ENCODE measurements around the gene NUMB.

NUMB gene

GRCh38 chr14:73305499-73305898, 152.8 kb downstream of the NUMB start:
- no peak overlapping the region for H3K4me3 ChIP-seq (ENCODE audit: low read depth, low read length)
- no peaks in the 10 kb centered on the region for H3K36me3 ChIP-seq (ENCODE audit: control insufficient read depth, insufficient read depth, low read length)
- no peaks in the 10 kb centered on the region for H3K9me3 ChIP-seq (ENCODE audit: control insufficient read depth, insufficient read depth, low read length)
- no peaks in the 10 kb centered on the region for H3K4me1 ChIP-seq (ENCODE audit: control insufficient read depth, insufficient read depth, low read length)
- no peaks in the 10 kb centered on the region for H3K27me3 ChIP-seq (ENCODE audit: control insufficient read depth, insufficient read depth, low read length)
- H3K9ac ChIP-seq (ENCODE audit: low read depth, low read length): no peak overlapping the region

GRCh38 chr14:73295198-73295796, 163.0 kb downstream of the NUMB start:
- H3K4me1 ChIP-seq (ENCODE audit: control insufficient read depth, insufficient read depth, low read length): peaks cover 4% of the 10 kb centered on the region
- no peaks in the 10 kb centered on the region for H3K9me3 ChIP-seq (ENCODE audit: control insufficient read depth, insufficient read depth, low read length)
- H3K36me3 ChIP-seq (ENCODE audit: control insufficient read depth, insufficient read depth, low read length): no peaks in the 10 kb centered on the region
- no peak overlapping the region for H3K9ac ChIP-seq (ENCODE audit: low read depth, low read length)
- no peak overlapping the region for H3K4me3 ChIP-seq (ENCODE audit: low read depth, low read length)
- no peaks in the 10 kb centered on the region for H3K27me3 ChIP-seq (ENCODE audit: control insufficient read depth, insufficient read depth, low read length)

- H3K9me3 ChIP-seq (ENCODE audit: control insufficient read depth, insufficient read depth, low read length): no peaks in the 10 kb centered on the region
- no peak overlapping the region for H3K9ac ChIP-seq (ENCODE audit: low read depth, low read length)
- H3K4me1 ChIP-seq (ENCODE audit: control insufficient read depth, insufficient read depth, low read length): peaks cover 11% of the 10 kb centered on the region
- no peaks in the 10 kb centered on the region for H3K27me3 ChIP-seq (ENCODE audit: control insufficient read depth, insufficient read depth, low read length)
- no peaks in the 10 kb centered on the region for H3K36me3 ChIP-seq (ENCODE audit: control insufficient read depth, insufficient read depth, low read length)
- H3K4me3 ChIP-seq (ENCODE audit: low read depth, low read length): no peak overlapping the region
These were observed 164.3 kb downstream of the NUMB start for GRCh38 chr14:73293782-73294781.

- H3K4me1 ChIP-seq (ENCODE audit: control insufficient read depth, insufficient read depth, low read length): peaks cover 16% of the 10 kb centered on the region
- H3K9me3 ChIP-seq (ENCODE audit: control insufficient read depth, insufficient read depth, low read length): no peaks in the 10 kb centered on the region
- no peak overlapping the region for H3K9ac ChIP-seq (ENCODE audit: low read depth, low read length)
- H3K27me3 ChIP-seq (ENCODE audit: control insufficient read depth, insufficient read depth, low read length): no peaks in the 10 kb centered on the region
- H3K4me3 ChIP-seq (ENCODE audit: low read depth, low read length): no peak overlapping the region
- H3K36me3 ChIP-seq (ENCODE audit: control insufficient read depth, insufficient read depth, low read length): no peaks in the 10 kb centered on the region
These were observed 168.1 kb downstream of the NUMB start for GRCh38 chr14:73290279-73290678.

- Histone ChIP-seq H3K9me3 (ENCODE audit: control insufficient read depth, insufficient read depth, low read length) (no peaks in the 10 kb centered on the region), H3K36me3 (ENCODE audit: control insufficient read depth, insufficient read depth, low read length) (no peaks in the 10 kb centered on the region), H3K27me3 (ENCODE audit: control insufficient read depth, insufficient read depth, low read length) (no peaks in the 10 kb centered on the region), H3K4me1 (ENCODE audit: control insufficient read depth, insufficient read depth, low read length) (peaks cover 16% of the 10 kb centered on the region), H3K4me3 (ENCODE audit: low read depth, low read length) (no peak overlapping the region), H3K9ac (ENCODE audit: low read depth, low read length) (no peak overlapping the region)
These were observed 168.6 kb downstream of the NUMB start for GRCh38 chr14:73289729-73290128.

GRCh38 chr14:73289308-73289707, 169.0 kb downstream of the NUMB start:
- Histone ChIP-seq H3K9me3 (ENCODE audit: control insufficient read depth, insufficient read depth, low read length) (no peaks in the 10 kb centered on the region), H3K4me1 (ENCODE audit: control insufficient read depth, insufficient read depth, low read length) (peaks cover 19% of the 10 kb centered on the region), H3K36me3 (ENCODE audit: control insufficient read depth, insufficient read depth, low read length) (no peaks in the 10 kb centered on the region), H3K9ac (ENCODE audit: low read depth, low read length) (no peak overlapping the region), H3K4me3 (ENCODE audit: low read depth, low read length) (no peak overlapping the region), H3K27me3 (ENCODE audit: control insufficient read depth, insufficient read depth, low read length) (no peaks in the 10 kb centered on the region)

GRCh38 chr14:73287071-73287470, 171.3 kb downstream of the NUMB start:
- H3K36me3 ChIP-seq (ENCODE audit: control insufficient read depth, insufficient read depth, low read length): peaks cover 4% of the 10 kb centered on the region
- no peaks in the 10 kb centered on the region for H3K9me3 ChIP-seq (ENCODE audit: control insufficient read depth, insufficient read depth, low read length)
- no peak overlapping the region for H3K9ac ChIP-seq (ENCODE audit: low read depth, low read length)
- peaks cover 29% of the 10 kb centered on the region for H3K4me1 ChIP-seq (ENCODE audit: control insufficient read depth, insufficient read depth, low read length)
- H3K27me3 ChIP-seq (ENCODE audit: control insufficient read depth, insufficient read depth, low read length): no peaks in the 10 kb centered on the region
- H3K4me3 ChIP-seq (ENCODE audit: low read depth, low read length): no peak overlapping the region

GRCh38 chr14:73286598-73286997, 171.7 kb downstream of the NUMB start:
- Histone ChIP-seq H3K4me1 (ENCODE audit: control insufficient read depth, insufficient read depth, low read length) (peaks cover 29% of the 10 kb centered on the region), H3K27me3 (ENCODE audit: control insufficient read depth, insufficient read depth, low read length) (no peaks in the 10 kb centered on the region), H3K4me3 (ENCODE audit: low read depth, low read length) (no peak overlapping the region), H3K9ac (ENCODE audit: low read depth, low read length) (no peak overlapping the region), H3K36me3 (ENCODE audit: control insufficient read depth, insufficient read depth, low read length) (peaks cover 6% of the 10 kb centered on the region), H3K9me3 (ENCODE audit: control insufficient read depth, insufficient read depth, low read length) (no peaks in the 10 kb centered on the region)

GRCh38 chr14:73285979-73286378, 172.4 kb downstream of the NUMB start:
- Histone ChIP-seq H3K36me3 (ENCODE audit: control insufficient read depth, insufficient read depth, low read length) (peaks cover 6% of the 10 kb centered on the region), H3K27me3 (ENCODE audit: control insufficient read depth, insufficient read depth, low read length) (no peaks in the 10 kb centered on the region), H3K4me1 (ENCODE audit: control insufficient read depth, insufficient read depth, low read length) (peaks cover 29% of the 10 kb centered on the region), H3K9me3 (ENCODE audit: control insufficient read depth, insufficient read depth, low read length) (no peaks in the 10 kb centered on the region), H3K4me3 (ENCODE audit: low read depth, low read length) (no peak overlapping the region), H3K9ac (ENCODE audit: low read depth, low read length) (no peak overlapping the region)

GRCh38 chr14:73283608-73284379, 174.6 kb downstream of the NUMB start:
- no peak overlapping the region for H3K9ac ChIP-seq (ENCODE audit: low read depth, low read length)
- no peaks in the 10 kb centered on the region for H3K9me3 ChIP-seq (ENCODE audit: control insufficient read depth, insufficient read depth, low read length)
- H3K27me3 ChIP-seq (ENCODE audit: control insufficient read depth, insufficient read depth, low read length): no peaks in the 10 kb centered on the region
- H3K4me3 ChIP-seq (ENCODE audit: low read depth, low read length): no peak overlapping the region
- H3K36me3 ChIP-seq (ENCODE audit: control insufficient read depth, insufficient read depth, low read length): peaks cover 6% of the 10 kb centered on the region
- H3K4me1 ChIP-seq (ENCODE audit: control insufficient read depth, insufficient read depth, low read length): peaks cover 15% of the 10 kb centered on the region

- Histone ChIP-seq H3K36me3 (ENCODE audit: control insufficient read depth, insufficient read depth, low read length) (peaks cover 16% of the 10 kb centered on the region), H3K4me3 (ENCODE audit: low read depth, low read length) (no peak overlapping the region), H3K9ac (ENCODE audit: low read depth, low read length) (no peak overlapping the region), H3K27me3 (ENCODE audit: control insufficient read depth, insufficient read depth, low read length) (no peaks in the 10 kb centered on the region), H3K9me3 (ENCODE audit: control insufficient read depth, insufficient read depth, low read length) (no peaks in the 10 kb centered on the region), H3K4me1 (ENCODE audit: control insufficient read depth, insufficient read depth, low read length) (peaks cover 13% of the 10 kb centered on the region)
These were observed 177.4 kb downstream of the NUMB start for GRCh38 chr14:73280903-73281302.
